ENCODE data around the gene MYNN. TPM values are rescaled to one million over a fixed set of nuclear protein-coding genes. Genes with fewer than 3 reads are reported as not detected.

MYNN gene
- total RNA-seq, 2 experiments from 2014 or later, result 13.8 to 14.1 TPM

- Mint-ChIP-seq H3K27me3 (no peaks in the 10 kb centered on the region), H3K4me1 (ENCODE audit: low read depth) (peaks cover 30% of the 10 kb centered on the region), H3K27ac (peak overlapping the region; percentile 90), H3K9me3 (peaks cover 3% of the 10 kb centered on the region), H3K4me3 (no peak overlapping the region), H3K36me3 (ENCODE audit: low read depth) (peaks cover 3% of the 10 kb centered on the region)
- intact Hi-C loops (cut with micrococcal nuclease), result no loop called here
- ChIA-PET CTCF (interaction anchor here (0.8 kb wide), 1 partner anchor 14 kb away, joined by 3 read pairs; no protein-coding TSS in a partner anchor), POLR2A (interaction anchor here (0.7 to 3.5 kb wide), 2 partner anchors 12 to 14 kb away, joined by 3 to 16 read pairs; no protein-coding TSS in a partner anchor)
- ATAC-seq (no peak), DNase-seq (no peak)
- TF ChIP-seq, protein P1, sequence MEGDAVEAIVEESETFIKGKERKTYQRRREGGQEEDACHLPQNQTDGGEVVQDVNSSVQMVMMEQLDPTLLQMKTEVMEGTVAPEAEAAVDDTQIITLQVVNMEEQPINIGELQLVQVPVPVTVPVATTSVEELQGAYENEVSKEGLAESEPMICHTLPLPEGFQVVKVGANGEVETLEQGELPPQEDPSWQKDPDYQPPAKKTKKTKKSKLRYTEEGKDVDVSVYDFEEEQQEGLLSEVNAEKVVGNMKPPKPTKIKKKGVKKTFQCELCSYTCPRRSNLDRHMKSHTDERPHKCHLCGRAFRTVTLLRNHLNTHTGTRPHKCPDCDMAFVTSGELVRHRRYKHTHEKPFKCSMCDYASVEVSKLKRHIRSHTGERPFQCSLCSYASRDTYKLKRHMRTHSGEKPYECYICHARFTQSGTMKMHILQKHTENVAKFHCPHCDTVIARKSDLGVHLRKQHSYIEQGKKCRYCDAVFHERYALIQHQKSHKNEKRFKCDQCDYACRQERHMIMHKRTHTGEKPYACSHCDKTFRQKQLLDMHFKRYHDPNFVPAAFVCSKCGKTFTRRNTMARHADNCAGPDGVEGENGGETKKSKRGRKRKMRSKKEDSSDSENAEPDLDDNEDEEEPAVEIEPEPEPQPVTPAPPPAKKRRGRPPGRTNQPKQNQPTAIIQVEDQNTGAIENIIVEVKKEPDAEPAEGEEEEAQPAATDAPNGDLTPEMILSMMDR (IDR thresholded peaks at IDR 0.05), result no peak
Observed at GRCh38 chr3:169758359-169758994, 14.7 kb upstream of the MYNN start.

GRCh38 chr3:169759256-169759655, 13.9 kb upstream of the MYNN start:
- peak overlapping the region; percentile 90 for H3K27ac Mint-ChIP-seq
- peaks cover 5% of the 10 kb centered on the region for H3K36me3 Mint-ChIP-seq (ENCODE audit: low read depth)
- peak; percentile 85 for ATAC-seq
- peak; percentile 16 for DNase-seq
- H3K9me3 Mint-ChIP-seq, result peaks cover 3% of the 10 kb centered on the region
- TF ChIP-seq, protein P1 (IDR thresholded peaks at IDR 0.05), result no peak
- peak overlapping the region; percentile 22 for H3K4me3 Mint-ChIP-seq
- ChIA-PET POLR2A (interaction anchor here (3.5 kb wide), 1 partner anchor 13 kb away, joined by 16 read pairs; no protein-coding TSS in a partner anchor), CTCF (interaction anchor here (2.1 kb wide), 1 partner anchor 14 kb away, joined by 4 read pairs; no protein-coding TSS in a partner anchor)
- intact Hi-C loops (cut with micrococcal nuclease), result no loop called here
- H3K27me3 Mint-ChIP-seq, result no peaks in the 10 kb centered on the region
- H3K4me1 Mint-ChIP-seq (ENCODE audit: low read depth), result peaks cover 36% of the 10 kb centered on the region

GRCh38 chr3:169760479-169760878, 12.7 kb upstream of the MYNN start:
- CTCF ChIA-PET, result interaction anchor here (2.1 kb wide), 1 partner anchor 15 kb away, joined by 4 read pairs; no protein-coding TSS in a partner anchor
- H3K27me3 Mint-ChIP-seq, result no peaks in the 10 kb centered on the region
- peaks cover 9% of the 10 kb centered on the region for H3K36me3 Mint-ChIP-seq (ENCODE audit: low read depth)
- ATAC-seq, result no peak
- TF ChIP-seq, protein P1 (IDR thresholded peaks at IDR 0.05), result no peak
- POLR2A ChIA-PET, result interaction anchor here (0.8 to 3.5 kb wide), 2 partner anchors 12 to 15 kb away, joined by 3 to 16 read pairs; no protein-coding TSS in a partner anchor
- peak; percentile 22 for DNase-seq
- intact Hi-C loops (cut with micrococcal nuclease), result loop anchor here (5.0 kb wide), 1 partner anchor 207 kb away; the partner anchor contains the start of gene SEC62
- peaks cover 41% of the 10 kb centered on the region for H3K4me1 Mint-ChIP-seq (ENCODE audit: low read depth)
- no peak overlapping the region for H3K27ac Mint-ChIP-seq
- peaks cover 3% of the 10 kb centered on the region for H3K9me3 Mint-ChIP-seq
- H3K4me3 Mint-ChIP-seq, result no peak overlapping the region

DNA sequence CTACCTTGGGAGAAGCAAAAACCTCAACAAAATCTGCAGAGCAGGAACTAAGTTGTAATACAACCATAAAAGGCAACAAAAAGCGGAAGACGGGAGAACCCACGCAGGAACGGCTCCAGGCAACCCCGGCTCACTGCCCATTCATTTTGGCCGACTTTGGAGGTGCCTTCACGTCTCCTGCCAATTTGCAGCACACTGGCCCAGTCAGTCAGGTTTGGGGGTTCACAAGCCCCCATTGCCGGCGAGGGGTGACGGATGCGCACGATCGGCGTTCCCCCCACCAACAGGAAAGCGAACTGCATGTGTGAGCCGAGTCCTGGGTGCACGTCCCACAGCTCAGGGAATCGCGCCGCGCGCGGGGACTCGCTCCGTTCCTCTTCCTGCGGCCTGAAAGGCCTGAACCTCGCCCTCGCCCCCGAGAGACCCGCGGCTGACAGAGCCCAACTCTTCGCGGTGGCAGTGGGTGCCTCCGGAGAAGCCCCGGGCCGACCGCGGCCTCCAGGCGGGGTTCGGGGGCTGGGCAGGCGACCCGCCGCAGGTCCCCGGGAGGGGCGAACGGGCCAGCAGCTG, 8.8 kb upstream of the MYNN start:
- peak overlapping the region; percentile 99 for H3K27ac Mint-ChIP-seq
- peaks cover 2% of the 10 kb centered on the region for H3K9me3 Mint-ChIP-seq
- H3K4me3 Mint-ChIP-seq, result peak overlapping the region; percentile 96
- H3K27me3 Mint-ChIP-seq, result no peaks in the 10 kb centered on the region
- CTCF ChIA-PET, result interaction anchor here (1.2 to 2.5 kb wide), 5 partner anchors 8 to 270 kb away, joined by 3 to 20 read pairs (median 4); partner anchors contain the start of gene MYNN
- peak; percentile 75 for DNase-seq
- POLR2A ChIA-PET, result interaction anchor here (0.8 to 3.1 kb wide), 12 partner anchors 8 to 592 kb away, joined by 3 to 34 read pairs (median 4); partner anchors contain the start of genes MYNN and SEC62
- TF ChIP-seq, protein P1 (IDR thresholded peaks at IDR 0.05), result no peak
- H3K36me3 Mint-ChIP-seq (ENCODE audit: low read depth), result peaks cover 9% of the 10 kb centered on the region
- peaks cover 27% of the 10 kb centered on the region for H3K4me1 Mint-ChIP-seq (ENCODE audit: low read depth)
- intact Hi-C loops (cut with micrococcal nuclease), result loop anchor here (5.0 kb wide), 1 partner anchor 203 kb away; the partner anchor contains the start of gene SEC62
- ATAC-seq, result peak; percentile 32
